NCI-H2107 treated with DMSO at 0.1 percent for 48 hours (cell line): ENCODE data around the gene POLR2H.

Experiments
- DNase-seq: peaks from one replicate; lab custom pipeline; 2025; ENCODE audit not compliant: unreplicated experiment; lab: John Stamatoyannopoulos, UW

Gene POLR2H

GRCh38 chr3:184361532-184361931 lies at the start of gene POLR2H, which contains the start of gene CLCN2:
POLR2H (plus strand) TSS chr3:184361710; CDS start chr3:184363493, 1,783 bp downstream.
CLCN2 (minus strand) TSS chr3:184361605; CDS start chr3:184361479, 126 bp downstream.
- DNase-seq, result no peak

GRCh38 chr3:184314363-184314699 lies 47.2 kb upstream of the POLR2H start, which contains the start of gene EIF4G1:
EIF4G1 (plus strand) TSS chr3:184314606; CDS start chr3:184315797, 1,191 bp downstream.
- DNase-seq, result peak; percentile 96

DNA sequence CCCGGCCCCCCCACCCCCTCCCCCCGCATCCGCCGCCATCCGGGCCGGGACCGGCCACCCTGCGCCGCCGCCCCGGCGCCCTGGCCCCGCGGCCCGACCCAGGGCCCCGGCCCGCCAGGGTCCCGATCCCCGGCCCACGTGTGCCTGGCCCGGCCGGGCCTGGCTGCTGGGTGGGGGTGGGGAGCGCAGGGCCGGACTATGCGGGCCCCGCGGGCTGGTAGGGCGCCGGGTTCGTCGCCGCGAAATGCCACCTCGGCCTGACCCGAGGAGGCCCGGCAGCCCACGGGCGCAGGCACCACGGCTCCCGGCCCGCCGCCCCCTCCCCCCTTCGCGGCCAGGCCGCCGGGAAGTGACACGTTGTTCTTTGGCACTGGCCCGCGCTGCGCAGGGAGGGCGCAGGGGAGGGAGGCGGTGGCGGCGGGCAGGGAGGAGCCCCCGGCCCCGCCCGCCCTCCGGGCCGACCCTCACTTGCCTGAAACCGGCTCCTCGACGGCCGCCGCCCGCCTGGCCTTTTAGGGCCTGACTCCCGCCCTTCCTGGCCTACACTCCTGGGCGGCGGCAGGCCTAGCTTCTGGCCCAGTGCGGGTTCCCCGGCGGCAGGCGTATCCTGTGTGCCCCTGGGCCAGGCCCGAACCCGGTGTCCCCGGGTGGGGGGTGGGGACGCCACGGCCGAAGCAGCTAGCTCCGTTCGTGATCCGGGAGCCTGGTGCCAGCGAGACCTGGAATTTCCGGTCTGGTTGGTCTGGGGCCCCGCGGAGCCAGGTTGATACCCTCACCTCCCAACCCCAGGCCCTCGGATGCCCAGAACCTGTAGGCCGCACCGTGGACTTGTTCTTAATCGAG lies 46.6 kb upstream of the POLR2H start:
- no peak for DNase-seq

GRCh38 chr3:184315543-184315867 lies 46.0 kb upstream of the POLR2H start:
- DNase-seq, result no peak

- no peak for DNase-seq
Measured at GRCh38 chr3:184315871-184316661, 45.4 kb upstream of the POLR2H start.

DNA sequence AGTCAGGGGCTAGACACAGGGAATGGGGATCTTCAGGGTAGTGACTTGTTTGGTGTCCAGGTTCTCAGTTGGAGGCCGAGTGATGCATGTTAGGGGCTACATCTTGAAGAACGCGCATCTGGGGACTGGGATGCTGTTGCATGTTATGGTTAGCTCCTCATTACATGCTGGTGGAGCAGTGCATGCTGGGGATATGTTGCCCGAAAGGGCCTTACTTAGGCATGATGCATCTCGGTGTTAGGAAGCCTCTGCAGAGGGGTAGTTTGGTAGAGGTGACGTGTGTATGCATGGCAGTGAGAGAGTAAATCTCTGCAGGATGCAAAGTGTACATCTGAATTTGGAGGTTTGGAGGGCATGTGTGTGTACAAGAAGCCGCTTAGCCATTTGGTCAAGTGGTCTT lies 44.7 kb upstream of the POLR2H start:
- DNase-seq, result no peak

- no peak for DNase-seq
Measured at GRCh38 chr3:184317201-184317600, 44.3 kb upstream of the POLR2H start.

DNA sequence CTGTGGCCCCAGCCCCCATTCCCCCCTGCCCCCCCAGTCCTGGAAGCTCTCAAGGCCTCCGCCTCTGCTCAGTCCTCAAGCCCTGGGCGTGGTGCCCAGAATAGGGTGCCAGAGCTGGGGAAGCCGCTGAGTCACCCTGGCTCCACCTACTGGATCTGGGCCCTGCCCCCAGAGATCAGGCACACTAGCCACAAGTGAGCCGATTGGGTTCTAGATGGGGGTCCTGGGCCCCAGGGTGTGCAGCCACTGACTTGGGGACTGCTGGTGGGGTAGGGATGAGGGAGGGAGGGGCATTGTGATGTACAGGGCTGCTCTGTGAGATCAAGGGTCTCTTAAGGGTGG lies 41.4 kb upstream of the POLR2H start:
- peak; percentile 95 for DNase-seq

DNA sequence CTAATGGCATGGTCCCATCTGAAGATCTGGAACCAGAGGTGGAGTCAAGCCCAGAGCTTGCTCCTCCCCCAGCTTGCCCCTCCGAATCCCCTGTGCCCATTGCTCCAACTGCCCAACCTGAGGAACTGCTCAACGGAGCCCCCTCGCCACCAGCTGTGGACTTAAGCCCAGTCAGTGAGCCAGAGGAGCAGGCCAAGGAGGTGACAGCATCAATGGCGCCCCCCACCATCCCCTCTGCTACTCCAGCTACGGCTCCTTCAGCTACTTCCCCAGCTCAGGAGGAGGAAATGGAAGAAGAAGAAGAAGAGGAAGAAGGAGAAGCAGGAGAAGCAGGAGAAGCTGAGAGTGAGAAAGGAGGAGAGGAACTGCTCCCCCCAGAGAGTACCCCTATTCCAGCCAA lies 39.8 kb upstream of the POLR2H start:
- no peak for DNase-seq

DNA sequence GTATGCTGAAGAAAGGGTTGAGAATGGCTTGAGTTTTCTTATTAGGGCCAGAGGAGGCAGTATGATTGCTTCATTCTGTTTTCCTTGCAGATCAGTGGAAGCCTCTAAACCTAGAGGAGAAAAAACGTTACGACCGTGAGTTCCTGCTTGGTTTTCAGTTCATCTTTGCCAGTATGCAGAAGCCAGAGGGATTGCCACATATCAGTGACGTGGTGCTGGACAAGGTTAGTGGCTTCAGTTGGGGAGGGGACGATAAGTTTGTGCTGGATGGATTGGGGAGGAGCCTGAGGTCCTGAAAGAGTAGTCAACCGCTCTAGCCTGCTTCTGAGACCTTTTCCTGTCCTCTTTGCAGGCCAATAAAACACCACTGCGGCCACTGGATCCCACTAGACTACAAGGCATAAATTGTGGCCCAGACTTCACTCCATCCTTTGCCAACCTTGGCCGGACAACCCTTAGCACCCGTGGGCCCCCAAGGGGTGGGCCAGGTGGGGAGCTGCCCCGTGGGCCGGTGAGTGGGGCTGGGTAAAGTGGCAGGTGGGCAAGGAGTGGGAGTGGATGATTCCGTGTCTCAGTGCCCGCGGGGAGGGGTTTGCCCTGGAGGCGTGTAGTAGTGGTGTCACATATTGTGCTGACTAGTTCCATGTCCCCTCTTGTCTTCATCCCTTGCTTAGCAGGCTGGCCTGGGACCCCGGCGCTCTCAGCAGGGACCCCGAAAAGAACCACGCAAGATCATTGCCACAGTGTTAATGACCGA lies 38.6 kb upstream of the POLR2H start:
- no peak for DNase-seq

DNA sequence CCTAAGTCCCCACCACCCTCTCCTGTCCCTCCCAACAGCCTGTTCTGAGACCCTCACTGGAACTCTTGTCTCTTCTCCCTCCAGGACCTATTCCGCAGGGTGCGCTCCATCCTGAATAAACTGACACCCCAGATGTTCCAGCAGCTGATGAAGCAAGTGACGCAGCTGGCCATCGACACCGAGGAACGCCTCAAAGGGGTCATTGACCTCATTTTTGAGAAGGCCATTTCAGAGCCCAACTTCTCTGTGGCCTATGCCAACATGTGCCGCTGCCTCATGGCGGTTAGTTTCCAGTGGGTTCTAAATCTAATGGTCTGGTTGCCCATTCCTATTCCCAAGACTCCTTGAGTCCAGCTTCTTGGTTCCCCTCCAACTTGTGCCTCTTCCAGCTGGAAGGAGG lies 37.8 kb upstream of the POLR2H start:
- no peak for DNase-seq

GRCh38 chr3:184325269-184325668 lies 36.2 kb upstream of the POLR2H start:
- no peak for DNase-seq

DNA sequence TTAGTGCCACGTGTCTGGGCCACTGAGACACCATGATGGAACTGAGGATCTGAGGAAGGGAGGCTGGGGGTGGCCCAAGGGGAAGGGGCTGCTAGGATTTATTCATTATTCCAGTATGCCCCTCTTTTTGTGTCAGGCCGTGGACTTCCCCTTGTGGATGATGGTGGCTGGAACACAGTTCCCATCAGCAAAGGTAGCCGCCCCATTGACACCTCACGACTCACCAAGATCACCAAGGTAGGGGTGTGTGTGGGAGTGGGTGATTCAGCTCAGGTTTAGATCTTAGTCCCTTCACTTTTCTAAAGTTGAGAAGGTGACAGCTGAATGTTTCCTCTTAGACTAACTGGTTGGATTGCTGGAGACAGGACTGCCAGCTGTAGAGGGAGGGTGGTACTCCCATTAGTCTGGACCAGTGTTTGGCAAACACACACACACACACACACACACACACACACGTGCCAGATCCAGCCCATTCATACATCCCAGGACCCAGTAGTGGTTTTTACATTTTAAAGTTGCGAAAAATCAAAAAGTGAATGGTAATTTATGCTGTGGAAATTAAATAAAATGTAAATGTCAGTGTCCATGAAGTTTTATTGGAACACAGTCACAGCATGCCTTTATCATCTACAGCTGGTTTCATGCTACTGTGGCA lies 35.7 kb upstream of the POLR2H start:
- no peak for DNase-seq

DNA sequence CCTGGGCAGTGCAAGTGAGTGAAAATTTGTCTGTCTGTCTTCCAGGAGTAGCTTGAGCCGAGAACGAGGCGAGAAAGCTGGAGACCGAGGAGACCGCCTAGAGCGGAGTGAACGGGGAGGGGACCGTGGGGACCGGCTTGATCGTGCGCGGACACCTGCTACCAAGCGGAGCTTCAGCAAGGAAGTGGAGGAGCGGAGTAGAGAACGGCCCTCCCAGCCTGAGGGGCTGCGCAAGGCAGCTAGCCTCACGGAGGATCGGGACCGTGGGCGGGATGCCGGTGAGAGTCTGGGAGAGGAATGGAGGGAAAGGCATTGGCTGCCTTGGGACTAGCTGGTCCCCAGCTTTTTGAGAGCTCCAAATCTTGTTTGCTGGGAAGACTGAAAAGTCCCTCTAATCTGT lies 34.3 kb upstream of the POLR2H start:
- DNase-seq, result no peak

DNA sequence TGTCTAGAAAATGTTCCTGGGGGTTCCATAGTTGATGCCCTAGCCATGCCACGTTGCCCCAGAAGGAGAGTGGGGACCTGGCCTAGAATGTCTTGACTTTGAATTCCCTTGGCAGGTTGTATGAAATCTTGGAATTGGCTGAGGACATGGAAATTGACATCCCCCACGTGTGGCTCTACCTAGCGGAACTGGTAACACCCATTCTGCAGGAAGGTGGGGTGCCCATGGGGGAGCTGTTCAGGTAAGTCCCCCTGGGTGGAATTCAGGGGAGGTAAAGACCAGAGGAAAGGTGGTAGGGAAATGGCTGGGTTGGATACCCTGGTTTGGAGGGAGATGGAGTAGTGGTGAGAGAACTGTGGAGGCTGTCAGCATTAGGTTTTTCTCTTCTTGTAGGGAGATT lies 33.0 kb upstream of the POLR2H start:
- DNase-seq, result no peak

- DNase-seq, result no peak
Measured at GRCh38 chr3:184332370-184333090, 29.0 kb upstream of the POLR2H start.

- no peak for DNase-seq
Measured at GRCh38 chr3:184333190-184333589, 28.3 kb upstream of the POLR2H start.

GRCh38 chr3:184333700-184334099 lies 27.8 kb upstream of the POLR2H start:
- DNase-seq, result no peak

- no peak for DNase-seq
Measured at GRCh38 chr3:184334470-184335158, 26.9 kb upstream of the POLR2H start.

DNA sequence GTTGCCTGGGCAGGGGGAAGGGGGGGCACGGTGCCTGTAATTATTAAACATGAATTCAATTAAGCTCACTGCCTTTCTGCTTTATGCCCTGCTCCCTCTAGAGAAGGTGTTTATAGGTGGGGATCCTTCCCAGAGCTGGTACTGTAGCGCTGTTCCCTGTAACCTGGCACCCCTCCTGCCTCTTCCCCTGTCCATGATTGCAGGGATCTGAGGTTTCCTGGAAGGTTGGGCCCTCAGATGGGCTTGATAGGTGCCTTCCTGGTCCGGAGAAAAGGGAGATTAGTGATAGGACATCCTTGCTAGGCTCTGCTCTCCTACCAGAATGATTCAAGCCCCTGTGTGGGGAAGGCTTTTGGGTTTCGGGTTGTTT lies 26.2 kb upstream of the POLR2H start:
- DNase-seq, result peak; percentile 79
